ENCODE measurements around the gene RAD51B. TPM values are rescaled to one million over a fixed set of nuclear protein-coding genes. Genes with fewer than 3 reads are reported as not detected.

The RAD51B gene
- polyA plus RNA-seq, 3 donors = 3.6 to 11.6 (median 9.4) TPM

DNA sequence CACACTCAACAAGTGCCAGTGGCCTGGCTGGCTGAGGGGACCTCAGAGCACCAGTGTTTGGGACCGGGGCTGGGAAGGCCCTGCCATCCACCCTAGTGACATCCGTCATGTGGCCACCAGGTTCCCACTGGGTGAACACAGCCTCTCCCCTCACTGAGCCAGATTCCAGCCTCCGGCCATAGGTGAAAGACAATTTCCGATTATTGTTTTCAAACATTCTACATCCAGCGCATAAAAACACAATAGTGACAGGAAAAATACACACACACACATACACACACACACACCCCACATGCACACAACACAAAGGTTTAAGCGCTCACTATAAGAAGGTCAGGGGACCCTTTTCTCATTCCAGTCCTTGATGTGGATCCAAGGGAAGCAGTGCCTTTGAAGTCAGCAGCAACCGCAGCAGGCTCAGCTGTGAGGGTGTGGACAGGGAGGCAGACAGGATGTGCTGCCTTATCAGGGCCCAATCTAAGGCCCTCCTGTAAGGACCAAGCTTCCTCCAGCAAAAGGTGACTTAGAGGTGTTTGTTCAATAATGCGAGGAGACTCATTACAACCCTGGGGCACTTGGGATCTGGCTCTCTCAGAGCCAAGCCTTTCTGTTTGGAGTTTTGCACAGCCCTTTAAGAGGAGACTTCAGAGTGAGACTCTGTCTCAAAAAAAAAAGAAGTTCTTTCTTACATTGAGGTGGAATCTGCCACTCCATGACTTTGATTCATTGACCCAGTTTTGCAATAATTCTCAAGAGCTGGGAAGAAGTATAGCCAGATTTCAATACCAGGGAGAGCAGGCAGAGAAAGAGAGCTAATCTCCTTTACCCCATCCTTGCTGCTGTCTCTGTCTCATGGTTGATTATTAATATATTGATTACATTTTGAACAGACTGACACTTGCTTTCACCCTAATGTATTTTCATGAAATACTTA is 745.5 kb downstream of the RAD51B start:
- 96% methylated on average over 5 of the region's 8 CpGs for WGBS (ENCODE audit: insufficient coverage)
- Histone ChIP-seq H3K36me3 (replicated peaks in 1 of 2; ENCODE audit: control insufficient read depth in 1 of 2, insufficient read depth in 2 of 2, low read length in 2 of 2) (no peaks in the 10 kb centered on the region), H3K27me3 (ENCODE audit: control insufficient read depth in 2 of 2, insufficient read depth in 2 of 2, low read length in 2 of 2) (peaks cover 0 to 3% of the 10 kb centered on the region in 2 donors), H3K4me1 (ENCODE audit: control insufficient read depth in 1 of 2, insufficient read depth in 2 of 2, low read length in 2 of 2) (peaks cover 32 to 38% of the 10 kb centered on the region in 2 donors), H3K4me2 (replicated peaks; ENCODE audit: extremely low read depth, low read length, poor library complexity, severe bottlenecking) (no peak overlapping the region), H3K4me3 (replicated peaks in 1 of 3; ENCODE audit: low read depth in 2 of 3, low read length in 3 of 3) (no peak overlapping the region), H3K9me3 (replicated peaks in 1 of 2; ENCODE audit: control insufficient read depth in 1 of 2, insufficient read depth in 1 of 2, low read length in 2 of 2) (no peaks in the 10 kb centered on the region), H3K9ac (ENCODE audit: insufficient read depth, low read length, poor library complexity, severe bottlenecking) (no peak overlapping the region), H3K27ac (ENCODE audit: low read depth in 1 of 2, low read length in 2 of 2) (no peak overlapping the region), H3K79me2 (ENCODE audit: insufficient read depth, low read length) (no peaks in the 10 kb centered on the region), H4K20me1 (ENCODE audit: insufficient read depth, low read length) (no peaks in the 10 kb centered on the region), H2AFZ (ENCODE audit: insufficient read depth, low read depth, low read length, poor library complexity, severe bottlenecking) (peak overlapping the region; percentile 48)
- H3K27me3 Mint-ChIP-seq (ENCODE audit: low read depth in 3 of 3) = peaks cover 2 to 9% (median 6%) of the 10 kb centered on the region in 3 donors
- H3K4me1 Mint-ChIP-seq = peaks cover 35% of the 10 kb centered on the region
- H3K36me3 Mint-ChIP-seq = peaks cover 3 to 7% of the 10 kb centered on the region in 2 donors
- peaks cover 0 to 5% (median 3%) of the 10 kb centered on the region in 7 donors for H3K9me3 Mint-ChIP-seq
- H3K4me3 Mint-ChIP-seq = no peak overlapping the region
- intact Hi-C loops (cut with micrococcal nuclease) = loop anchor here (10.0 kb wide), 2 partner anchors 50 to 300 kb away; no protein-coding TSS in a partner anchor
- TF ChIP-seq, protein P1, sequence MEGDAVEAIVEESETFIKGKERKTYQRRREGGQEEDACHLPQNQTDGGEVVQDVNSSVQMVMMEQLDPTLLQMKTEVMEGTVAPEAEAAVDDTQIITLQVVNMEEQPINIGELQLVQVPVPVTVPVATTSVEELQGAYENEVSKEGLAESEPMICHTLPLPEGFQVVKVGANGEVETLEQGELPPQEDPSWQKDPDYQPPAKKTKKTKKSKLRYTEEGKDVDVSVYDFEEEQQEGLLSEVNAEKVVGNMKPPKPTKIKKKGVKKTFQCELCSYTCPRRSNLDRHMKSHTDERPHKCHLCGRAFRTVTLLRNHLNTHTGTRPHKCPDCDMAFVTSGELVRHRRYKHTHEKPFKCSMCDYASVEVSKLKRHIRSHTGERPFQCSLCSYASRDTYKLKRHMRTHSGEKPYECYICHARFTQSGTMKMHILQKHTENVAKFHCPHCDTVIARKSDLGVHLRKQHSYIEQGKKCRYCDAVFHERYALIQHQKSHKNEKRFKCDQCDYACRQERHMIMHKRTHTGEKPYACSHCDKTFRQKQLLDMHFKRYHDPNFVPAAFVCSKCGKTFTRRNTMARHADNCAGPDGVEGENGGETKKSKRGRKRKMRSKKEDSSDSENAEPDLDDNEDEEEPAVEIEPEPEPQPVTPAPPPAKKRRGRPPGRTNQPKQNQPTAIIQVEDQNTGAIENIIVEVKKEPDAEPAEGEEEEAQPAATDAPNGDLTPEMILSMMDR (IDR thresholded peaks at IDR 0.05) = no peak
- DNase-seq = no peak
- H3K27ac Mint-ChIP-seq = peak overlapping the region in 4 of 7 donors; percentile 6 to 80 (median 52)

DNA sequence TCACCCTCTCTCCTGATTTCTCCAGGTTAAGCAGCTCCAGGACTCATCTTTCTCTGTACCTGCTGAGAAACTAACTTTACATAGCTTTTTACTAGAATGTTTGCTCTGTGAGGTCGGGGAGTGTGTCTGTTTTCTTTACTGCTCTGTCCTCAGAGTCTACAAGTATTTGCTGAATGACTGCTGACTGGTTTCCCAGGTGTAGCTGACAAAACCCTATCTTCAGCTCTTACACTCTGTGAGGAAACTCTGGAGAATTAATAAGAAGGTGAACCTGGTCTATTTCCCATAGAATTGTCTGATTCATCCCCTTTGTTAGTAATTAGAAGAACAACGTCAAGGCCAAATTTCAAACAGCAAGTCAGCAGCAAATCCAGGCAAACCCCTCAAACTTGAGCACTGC is 746.5 kb downstream of the RAD51B start:
- intact Hi-C loops (cut with micrococcal nuclease) = loop anchor here (10.0 kb wide), 2 partner anchors 49 to 301 kb away; no protein-coding TSS in a partner anchor
- no peak overlapping the region for H2AFZ ChIP-seq (ENCODE audit: insufficient read depth, low read depth, low read length, poor library complexity, severe bottlenecking)
- H3K9ac ChIP-seq (ENCODE audit: insufficient read depth, low read length, poor library complexity, severe bottlenecking) = no peak overlapping the region

More for the DNA sequence above, 746.5 kb downstream of the RAD51B start:
- Histone ChIP-seq H3K27ac (ENCODE audit: low read depth in 1 of 2, low read length in 2 of 2) (no peak overlapping the region), H3K9me3 (replicated peaks in 1 of 2; ENCODE audit: control insufficient read depth in 1 of 2, insufficient read depth in 1 of 2, low read length in 2 of 2) (no peaks in the 10 kb centered on the region), H3K36me3 (replicated peaks in 1 of 2; ENCODE audit: control insufficient read depth in 1 of 2, insufficient read depth in 2 of 2, low read length in 2 of 2) (no peaks in the 10 kb centered on the region), H3K4me1 (ENCODE audit: control insufficient read depth in 1 of 2, insufficient read depth in 2 of 2, low read length in 2 of 2) (peaks cover 32 to 38% of the 10 kb centered on the region in 2 donors), H4K20me1 (ENCODE audit: insufficient read depth, low read length) (no peaks in the 10 kb centered on the region), H3K79me2 (ENCODE audit: insufficient read depth, low read length) (no peaks in the 10 kb centered on the region), H3K27me3 (ENCODE audit: control insufficient read depth in 2 of 2, insufficient read depth in 2 of 2, low read length in 2 of 2) (peaks cover 0 to 3% of the 10 kb centered on the region in 2 donors), H3K4me3 (replicated peaks in 1 of 3; ENCODE audit: low read depth in 2 of 3, low read length in 3 of 3) (no peak overlapping the region), H3K4me2 (replicated peaks; ENCODE audit: extremely low read depth, low read length, poor library complexity, severe bottlenecking) (no peak overlapping the region)
- 100% methylated on average over 1 of the region's 2 CpGs for WGBS (ENCODE audit: insufficient coverage)
- Mint-ChIP-seq H3K4me1 (peaks cover 35% of the 10 kb centered on the region), H3K4me3 (no peak overlapping the region), H3K36me3 (peaks cover 3 to 7% of the 10 kb centered on the region in 2 donors), H3K27me3 (ENCODE audit: low read depth in 3 of 3) (peaks cover 0 to 7% (median 6%) of the 10 kb centered on the region in 3 donors), H3K27ac (no peak overlapping the region), H3K9me3 (peaks cover 0 to 4% (median 2%) of the 10 kb centered on the region in 7 donors)
- DNase-seq = no peak
- TF ChIP-seq, protein P1 (IDR thresholded peaks at IDR 0.05) = no peak
